CD4-positive, alpha-beta memory T cell (primary cell): ENCODE data around the gene WFS1. TPM values are rescaled to one million over a fixed set of nuclear protein-coding genes. Genes with fewer than 3 reads are reported as not detected.

Experiments used
- CTCF ChIA-PET: fragments of 350-600 bp; sonication (Branson Sonifier 250); formaldehyde crosslinking; loops from one replicate; lab custom pipeline; 2021; ENCODE audit warnings: inconsistent platforms; ENCODE audit not compliant: partially characterized antibody; lab: Charles Lee
- POLR2A ChIA-PET: fragments of 350-600 bp; sonication (Branson Sonifier 250); formaldehyde crosslinking; loops from one replicate; lab custom pipeline; 2021; ENCODE audit not compliant: partially characterized antibody; lab: Charles Lee
- DNase-seq, 5 donors: peaks; one replicate each; pipeline versions ENCODE4 v3.0.0 to v3.0.0-alpha.2; 2020 to 2022; ENCODE audit warnings: mixed read lengths in 1 of 5
- H3K27ac ChIP-seq: one replicate; pipeline ENCODE4 v1.7.0; 2013; ENCODE audit warnings: low read depth, low read length
- H3K27me3 ChIP-seq: 2 replicates; pipeline ENCODE4 v1.7.0; 2013; ENCODE audit warnings: mild to moderate bottlenecking, low read length, moderate library complexity; ENCODE audit not compliant: insufficient read depth
- H3K36me3 ChIP-seq: 2 replicates; pipeline ENCODE4 v1.7.0; 2013; ENCODE audit warnings: mild to moderate bottlenecking, low read length, moderate library complexity; ENCODE audit not compliant: insufficient read depth
- H3K4me1 ChIP-seq: 2 replicates; pipeline ENCODE4 v1.7.0; 2013; ENCODE audit warnings: mild to moderate bottlenecking, low read length, moderate library complexity; ENCODE audit not compliant: insufficient read depth
- H3K4me3 ChIP-seq, 2 donors: one replicate each; pipeline ENCODE4 v1.7.0; 2013; ENCODE audit warnings: low read length in 2 of 2, mild to moderate bottlenecking in 1 of 2
- H3K9me3 ChIP-seq, 2 donors: one replicate each; pipeline ENCODE4 v1.7.0; 2013; ENCODE audit warnings: low read length in 2 of 2, control low read depth in 1 of 2; ENCODE audit not compliant: control insufficient read depth in 1 of 2
- H3K27ac Mint-ChIP-seq, 7 donors: one replicate each; pipeline ENCODE4 v1.8.0; 2020 to 2021; ENCODE audit warnings: mixed read lengths in 7 of 7, mild to moderate bottlenecking in 6 of 7, inconsistent platforms in 3 of 7, moderate library complexity in 3 of 7
- H3K27me3 Mint-ChIP-seq, 2 donors: one replicate each; pipeline ENCODE4 v1.8.0; 2020 to 2021; ENCODE audit warnings: mixed read lengths in 2 of 2
- H3K36me3 Mint-ChIP-seq, 2 donors: one replicate each; pipeline ENCODE4 v1.8.0; 2020 to 2021; ENCODE audit warnings: mixed read lengths in 2 of 2, inconsistent platforms in 1 of 2, mild to moderate bottlenecking in 1 of 2
- H3K4me1 Mint-ChIP-seq, 4 donors: one replicate each; pipeline ENCODE4 v1.8.0; 2020 to 2021; ENCODE audit warnings: mixed read lengths in 4 of 4, mild to moderate bottlenecking in 1 of 4
- H3K4me3 Mint-ChIP-seq, 8 donors: one replicate each; pipeline ENCODE4 v1.8.0; 2020 to 2021; ENCODE audit warnings: mixed read lengths in 8 of 8, mild to moderate bottlenecking in 7 of 8, moderate library complexity in 6 of 8, inconsistent platforms in 3 of 8
- H3K9me3 Mint-ChIP-seq, 8 donors: one replicate each; pipeline ENCODE4 v1.8.0; 2020 to 2021; ENCODE audit warnings: mixed read lengths in 8 of 8, mild to moderate bottlenecking in 5 of 8, inconsistent platforms in 3 of 8, moderate library complexity in 1 of 8
- intact Hi-C: fragments of 100-400 bp; cut with micrococcal nuclease; formaldehyde crosslinking; loops from one replicate; pipeline ENCODE4 v1.15.1; 2023
- polyA plus RNA-seq, 2 donors: library from polyadenylated mRNA; unstranded; fragments of 300-500 nt; fragmentation: Illumina TruSeq; gene quantifications; one replicate each; pipeline ENCODE4 v1.2.3, GENCODE V29; 2021
- total RNA-seq, 2 experiments: library from RNA; stranded (reverse); gene quantifications; one replicate each; pipeline ENCODE4 v1.2.3, GENCODE V29; 2021

Gene WFS1
- total and polyA plus RNA-seq, 4 experiments from 2014 or later = 2.6 to 5.5 (median 4.3) TPM

DNA sequence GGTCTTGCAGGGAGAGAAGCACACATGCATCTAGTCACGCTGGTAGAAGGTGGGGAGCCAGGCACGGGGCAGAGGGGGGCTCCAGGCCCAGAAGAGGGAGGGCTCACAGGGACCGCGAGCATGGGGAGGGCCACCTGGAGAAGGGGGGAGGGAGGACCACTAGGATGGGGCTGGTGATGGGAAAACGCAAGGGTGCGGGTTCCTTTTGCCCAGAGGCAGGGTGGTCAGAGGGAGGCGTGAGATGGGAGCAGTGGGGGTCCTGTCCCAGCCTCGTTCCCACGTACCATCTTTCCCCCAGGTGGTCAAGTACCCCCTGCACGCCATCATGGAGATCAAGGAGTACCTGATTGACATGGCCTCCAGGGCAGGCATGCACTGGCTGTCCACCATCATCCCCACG is 30.7 kb downstream of the WFS1 start:
- ChIA-PET POLR2A (no interaction called here), CTCF (no interaction called here)
- DNase-seq = no peak
- Mint-ChIP-seq H3K4me1 (peaks cover 0 to 1% (median 0%) of the 10 kb centered on the region in 4 donors), H3K9me3 (no peaks in the 10 kb centered on the region), H3K4me3 (no peak overlapping the region), H3K36me3 (peaks cover 17 to 21% of the 10 kb centered on the region in 2 donors), H3K27ac (peak overlapping the region in 1 of 7 donors; percentile 73), H3K27me3 (peaks cover 0 to under 1% of the 10 kb centered on the region in 2 donors)
- H3K27ac ChIP-seq = no peak overlapping the region
- no peaks in the 10 kb centered on the region for H3K4me1 ChIP-seq
- intact Hi-C loops = no loop called here
- H3K9me3 ChIP-seq = no peaks in the 10 kb centered on the region
- no peak overlapping the region for H3K4me3 ChIP-seq
- H3K36me3 ChIP-seq = no peaks in the 10 kb centered on the region
- H3K27me3 ChIP-seq = no peaks in the 10 kb centered on the region

DNA sequence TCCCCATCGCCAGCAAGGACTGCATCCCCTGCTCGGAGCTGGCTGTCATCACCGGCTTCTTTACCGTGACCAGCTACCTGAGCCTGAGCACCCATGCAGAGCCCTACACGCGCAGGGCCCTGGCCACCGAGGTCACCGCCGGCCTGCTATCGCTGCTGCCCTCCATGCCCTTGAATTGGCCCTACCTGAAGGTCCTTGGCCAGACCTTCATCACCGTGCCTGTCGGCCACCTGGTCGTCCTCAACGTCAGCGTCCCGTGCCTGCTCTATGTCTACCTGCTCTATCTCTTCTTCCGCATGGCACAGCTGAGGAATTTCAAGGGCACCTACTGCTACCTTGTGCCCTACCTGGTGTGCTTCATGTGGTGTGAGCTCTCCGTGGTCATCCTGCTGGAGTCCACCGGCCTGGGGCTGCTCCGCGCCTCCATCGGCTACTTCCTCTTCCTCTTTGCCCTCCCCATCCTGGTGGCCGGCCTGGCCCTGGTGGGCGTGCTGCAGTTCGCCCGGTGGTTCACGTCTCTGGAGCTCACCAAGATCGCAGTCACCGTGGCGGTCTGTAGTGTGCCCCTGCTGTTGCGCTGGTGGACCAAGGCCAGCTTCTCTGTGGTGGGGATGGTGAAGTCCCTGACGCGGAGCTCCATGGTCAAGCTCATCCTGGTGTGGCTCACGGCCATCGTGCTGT is 31.5 kb downstream of the WFS1 start:
- POLR2A ChIA-PET = no interaction called here
- Histone ChIP-seq H3K36me3 (no peaks in the 10 kb centered on the region), H3K4me1 (no peaks in the 10 kb centered on the region), H3K27me3 (no peaks in the 10 kb centered on the region), H3K4me3 (no peak overlapping the region), H3K27ac (no peak overlapping the region), H3K9me3 (no peaks in the 10 kb centered on the region)
- peaks cover 0 to 3% of the 10 kb centered on the region in 2 donors for H3K27me3 Mint-ChIP-seq
- H3K9me3 Mint-ChIP-seq = no peaks in the 10 kb centered on the region
- H3K27ac Mint-ChIP-seq = peak overlapping the region in 1 of 7 donors; percentile 74
- peaks cover 15 to 21% of the 10 kb centered on the region in 2 donors for H3K36me3 Mint-ChIP-seq
- intact Hi-C loops = no loop called here
- no peak for DNase-seq
- peaks cover 0 to 1% (median 0%) of the 10 kb centered on the region in 4 donors for H3K4me1 Mint-ChIP-seq
- no peak overlapping the region for H3K4me3 Mint-ChIP-seq
- CTCF ChIA-PET = interaction anchor here (1.2 kb wide), 1 partner anchor 50 kb away, joined by 4 read pairs; no protein-coding TSS in a partner anchor

DNA sequence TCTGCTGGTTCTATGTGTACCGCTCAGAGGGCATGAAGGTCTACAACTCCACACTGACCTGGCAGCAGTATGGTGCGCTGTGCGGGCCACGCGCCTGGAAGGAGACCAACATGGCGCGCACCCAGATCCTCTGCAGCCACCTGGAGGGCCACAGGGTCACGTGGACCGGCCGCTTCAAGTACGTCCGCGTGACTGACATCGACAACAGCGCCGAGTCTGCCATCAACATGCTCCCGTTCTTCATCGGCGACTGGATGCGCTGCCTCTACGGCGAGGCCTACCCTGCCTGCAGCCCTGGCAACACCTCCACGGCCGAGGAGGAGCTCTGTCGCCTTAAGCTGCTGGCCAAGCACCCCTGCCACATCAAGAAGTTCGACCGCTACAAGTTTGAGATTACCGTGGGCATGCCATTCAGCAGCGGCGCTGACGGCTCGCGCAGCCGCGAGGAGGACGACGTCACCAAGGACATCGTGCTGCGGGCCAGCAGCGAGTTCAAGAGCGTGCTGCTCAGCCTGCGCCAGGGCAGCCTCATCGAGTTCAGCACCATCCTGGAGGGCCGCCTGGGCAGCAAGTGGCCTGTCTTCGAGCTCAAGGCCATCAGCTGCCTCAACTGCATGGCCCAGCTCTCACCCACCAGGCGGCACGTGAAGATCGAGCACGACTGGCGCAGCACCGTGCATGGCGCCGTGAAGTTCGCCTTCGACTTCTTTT is 32.2 kb downstream of the WFS1 start:
- Histone ChIP-seq H3K27me3 (no peaks in the 10 kb centered on the region), H3K9me3 (no peaks in the 10 kb centered on the region), H3K27ac (no peak overlapping the region), H3K4me3 (no peak overlapping the region), H3K4me1 (no peaks in the 10 kb centered on the region), H3K36me3 (no peaks in the 10 kb centered on the region)
- CTCF ChIA-PET = interaction anchor here (1.2 kb wide), 1 partner anchor 51 kb away, joined by 4 read pairs; no protein-coding TSS in a partner anchor
- DNase-seq = no peak
- Mint-ChIP-seq H3K4me1 (peaks cover 0 to 1% (median 0%) of the 10 kb centered on the region in 4 donors), H3K4me3 (no peak overlapping the region), H3K27me3 (peaks cover 4 to 5% of the 10 kb centered on the region in 2 donors), H3K27ac (no peak overlapping the region), H3K9me3 (no peaks in the 10 kb centered on the region), H3K36me3 (peaks cover 15 to 21% of the 10 kb centered on the region in 2 donors)
- intact Hi-C loops = no loop called here
- POLR2A ChIA-PET = no interaction called here

DNA sequence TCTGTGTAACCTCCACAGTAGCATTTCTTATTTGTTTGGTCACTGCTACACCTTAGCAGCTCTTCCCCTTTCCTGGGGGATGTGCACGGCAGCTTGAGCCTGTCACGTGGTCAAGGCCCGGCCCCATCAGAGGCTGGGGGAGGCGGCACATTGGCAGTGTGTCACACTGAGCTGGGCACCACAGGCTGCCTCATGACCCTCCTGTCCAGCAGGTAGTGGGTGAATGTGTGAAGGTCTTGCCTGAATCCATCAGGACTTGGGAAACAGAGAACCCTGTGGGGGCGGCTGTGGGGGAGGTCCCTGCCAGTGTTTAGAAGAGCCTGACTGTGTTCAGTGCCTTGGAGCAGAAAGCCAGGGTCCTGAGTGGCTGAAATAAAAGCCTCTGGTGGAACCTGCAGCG is 33.2 kb downstream of the WFS1 start:
- intact Hi-C loops = no loop called here
- Mint-ChIP-seq H3K36me3 (peaks cover 15 to 21% of the 10 kb centered on the region in 2 donors), H3K27me3 (peaks cover 4 to 5% of the 10 kb centered on the region in 2 donors), H3K4me1 (peaks cover 0 to 1% (median 0%) of the 10 kb centered on the region in 4 donors), H3K9me3 (no peaks in the 10 kb centered on the region), H3K4me3 (peak overlapping the region in 1 of 8 donors; percentile 20), H3K27ac (no peak overlapping the region)
- Histone ChIP-seq H3K4me1 (no peaks in the 10 kb centered on the region), H3K9me3 (no peaks in the 10 kb centered on the region), H3K36me3 (no peaks in the 10 kb centered on the region), H3K27me3 (no peaks in the 10 kb centered on the region), H3K4me3 (no peak overlapping the region), H3K27ac (no peak overlapping the region)
- no peak for DNase-seq
- ChIA-PET CTCF (no interaction called here), POLR2A (no interaction called here)

DNA sequence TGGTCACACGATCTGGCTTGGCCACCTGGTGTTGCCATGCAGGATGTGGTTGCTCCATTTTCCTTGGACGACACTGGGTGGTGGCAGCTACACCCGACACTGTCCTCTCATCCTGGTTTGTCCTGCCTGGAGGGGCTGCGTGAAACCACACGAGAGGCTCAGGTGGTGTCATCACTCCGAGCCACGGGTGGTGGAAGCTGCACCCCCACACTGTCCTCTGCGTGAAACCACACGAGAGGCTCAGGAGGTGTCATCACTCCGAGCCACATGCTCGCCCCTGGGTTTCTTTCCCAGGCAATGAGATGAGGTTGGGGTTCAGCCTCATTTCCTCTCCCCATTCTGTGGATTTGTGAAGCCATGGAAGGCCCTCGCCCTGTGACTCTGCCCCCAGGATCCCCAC is 34.3 kb downstream of the WFS1 start:
- H3K27ac Mint-ChIP-seq = no peak overlapping the region
- no peaks in the 10 kb centered on the region for H3K36me3 ChIP-seq
- no peak overlapping the region for H3K4me3 Mint-ChIP-seq
- ChIA-PET CTCF (no interaction called here), POLR2A (no interaction called here)
- H3K9me3 ChIP-seq = no peaks in the 10 kb centered on the region
- H3K27me3 Mint-ChIP-seq = peaks cover 10 to 12% of the 10 kb centered on the region in 2 donors
- no peak overlapping the region for H3K4me3 ChIP-seq
- DNase-seq = no peak
- intact Hi-C loops = no loop called here
- H3K27me3 ChIP-seq = no peaks in the 10 kb centered on the region
- H3K27ac ChIP-seq = no peak overlapping the region
- peaks cover 15 to 21% of the 10 kb centered on the region in 2 donors for H3K36me3 Mint-ChIP-seq
- peaks cover 0 to 5% (median 4%) of the 10 kb centered on the region in 4 donors for H3K4me1 Mint-ChIP-seq
- H3K9me3 Mint-ChIP-seq = peaks cover 0 to 3% (median 0%) of the 10 kb centered on the region in 8 donors
- H3K4me1 ChIP-seq = no peaks in the 10 kb centered on the region

DNA sequence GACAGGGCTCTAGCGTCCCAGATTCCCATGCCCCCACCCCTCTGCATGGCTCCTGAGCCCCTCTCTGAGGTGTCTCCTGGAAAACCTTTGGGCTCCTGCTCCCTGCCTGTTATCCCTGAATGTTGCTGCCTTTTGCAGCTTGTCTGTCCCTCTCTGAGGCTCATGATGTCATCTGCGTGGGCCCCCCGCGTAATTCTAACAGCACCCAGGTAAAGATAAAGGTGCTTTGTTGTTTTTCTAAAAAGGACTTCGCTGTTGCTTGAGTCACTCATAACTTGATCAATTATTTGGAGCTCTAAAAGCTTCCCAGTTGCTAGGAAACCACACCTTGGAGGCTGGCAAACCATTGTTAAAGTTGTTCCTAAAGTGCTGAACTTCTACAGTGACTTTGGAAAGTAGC is 36.6 kb downstream of the WFS1 start:
- intact Hi-C loops = no loop called here
- no peak overlapping the region for H3K27ac Mint-ChIP-seq
- no peaks in the 10 kb centered on the region for H3K36me3 ChIP-seq
- no peak overlapping the region for H3K27ac ChIP-seq
- CTCF ChIA-PET = no interaction called here
- peaks cover 6 to 13% of the 10 kb centered on the region in 2 donors for H3K36me3 Mint-ChIP-seq
- peaks cover 0 to 3% (median 0%) of the 10 kb centered on the region in 8 donors for H3K9me3 Mint-ChIP-seq
- DNase-seq = no peak
- H3K4me1 Mint-ChIP-seq = peaks cover 4 to 11% (median 8%) of the 10 kb centered on the region in 4 donors
- POLR2A ChIA-PET = interaction anchor here (0.6 kb wide), 1 partner anchor 56 kb away, joined by 4 read pairs; no protein-coding TSS in a partner anchor
- no peak overlapping the region for H3K4me3 Mint-ChIP-seq
- H3K4me1 ChIP-seq = no peaks in the 10 kb centered on the region
- peaks cover 27% of the 10 kb centered on the region in 2 donors for H3K27me3 Mint-ChIP-seq
- H3K9me3 ChIP-seq = no peaks in the 10 kb centered on the region
- H3K27me3 ChIP-seq = peaks cover 8% of the 10 kb centered on the region
- no peak overlapping the region for H3K4me3 ChIP-seq

DNA sequence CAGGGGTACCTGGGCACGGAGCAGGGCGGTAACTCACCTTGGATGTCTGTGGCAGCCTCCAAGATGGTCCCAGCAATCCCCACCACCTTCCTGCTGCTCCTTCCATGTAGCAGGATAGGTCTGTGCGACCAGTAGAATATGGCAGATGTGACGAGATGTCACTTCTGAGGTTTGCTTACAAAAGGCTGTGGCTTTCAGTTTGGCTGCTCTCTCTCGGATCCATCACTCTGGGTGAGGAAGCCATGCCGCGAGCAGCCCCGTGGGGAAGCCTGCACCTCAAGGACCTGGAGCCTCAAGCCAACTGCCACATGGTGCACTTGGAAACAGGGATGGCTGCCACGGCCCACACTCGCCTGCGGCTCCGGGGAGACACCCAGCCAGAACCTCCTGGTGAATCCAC is 37.6 kb downstream of the WFS1 start:
- Mint-ChIP-seq H3K9me3 (peaks cover 0 to 3% (median 0%) of the 10 kb centered on the region in 8 donors), H3K4me1 (peaks cover 4 to 11% (median 8%) of the 10 kb centered on the region in 4 donors), H3K27ac (no peak overlapping the region), H3K27me3 (peaks cover 29 to 32% of the 10 kb centered on the region in 2 donors), H3K36me3 (peaks cover 6 to 8% of the 10 kb centered on the region in 2 donors), H3K4me3 (no peak overlapping the region)
- Histone ChIP-seq H3K36me3 (no peaks in the 10 kb centered on the region), H3K9me3 (no peaks in the 10 kb centered on the region), H3K4me3 (no peak overlapping the region), H3K4me1 (no peaks in the 10 kb centered on the region), H3K27me3 (peaks cover 8% of the 10 kb centered on the region), H3K27ac (no peak overlapping the region)
- intact Hi-C loops = no loop called here
- ChIA-PET CTCF (interaction anchor here (3.9 kb wide), 1 partner anchor 56 kb away, joined by 10 read pairs; no protein-coding TSS in a partner anchor), POLR2A (no interaction called here)
- no peak for DNase-seq
